A549 (cell line): ENCODE results near the gene TGFBR3.

Source experiments
- EHMT2 ChIP-seq: fragments of 200-600 bp; sonication (generic); IDR thresholded peaks from 2 replicates; pipeline ENCODE4 v1.6.1; 2016; ENCODE audit warnings: antibody characterized with exemption, low read depth, mild to moderate bottlenecking, moderate library complexity
- EP300 ChIP-seq, 2 experiments: fragments of >200 bp; sonication (Bioruptor Twin); formaldehyde crosslinking; IDR thresholded peaks; 2 replicates in 1 of 2; 3 replicates in 1 of 2; pipeline ENCODE4 v1.6.1; 2016 to 2017
- JUN ChIP-seq, 2 experiments: fragments of >200 bp; sonication (Bioruptor Twin); formaldehyde crosslinking; IDR thresholded peaks; 2 replicates in 1 of 2; 3 replicates in 1 of 2; pipeline ENCODE4 v1.6.1; 2016 to 2017
- POLR2A ChIP-seq: IDR thresholded peaks from 2 replicates; pipeline ENCODE4 v1.6.1; 2012; ENCODE audit warnings: mild to moderate bottlenecking, low read length
- TF ChIP-seq, protein P1 (sequence below): fragments of >200 bp; sonication (Bioruptor Twin); formaldehyde crosslinking; IDR thresholded peaks from 3 replicates; pipeline ENCODE4 v1.5.1; 2016

DNA sequence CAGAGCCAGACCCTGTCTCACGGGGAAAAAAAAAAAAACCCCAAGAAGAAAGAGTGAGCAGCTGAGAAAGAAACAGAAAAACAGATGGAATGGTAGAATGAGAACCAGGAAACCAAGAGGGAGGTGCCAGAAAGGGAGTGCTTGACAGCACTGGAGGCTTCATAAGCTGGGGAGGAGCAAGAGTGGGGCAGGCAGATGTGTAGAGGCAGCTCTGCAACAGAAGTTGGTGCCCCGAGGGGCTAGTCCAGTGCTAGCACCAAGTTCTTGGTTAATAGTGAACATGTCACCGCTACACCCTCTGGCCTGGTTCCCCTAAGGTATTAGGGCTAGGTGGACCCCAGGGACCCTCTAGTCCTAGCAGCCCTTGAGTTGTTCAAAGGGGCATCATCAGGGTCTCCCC, 98.0 kb downstream of the TGFBR3 start:
- TF ChIP-seq EP300 (IDR thresholded peaks at IDR 0.05) (no peak), EHMT2 (no peak), POLR2A (no peak), JUN (IDR thresholded peaks at IDR 0.05) (no peak)
- TF ChIP-seq, protein P1, sequence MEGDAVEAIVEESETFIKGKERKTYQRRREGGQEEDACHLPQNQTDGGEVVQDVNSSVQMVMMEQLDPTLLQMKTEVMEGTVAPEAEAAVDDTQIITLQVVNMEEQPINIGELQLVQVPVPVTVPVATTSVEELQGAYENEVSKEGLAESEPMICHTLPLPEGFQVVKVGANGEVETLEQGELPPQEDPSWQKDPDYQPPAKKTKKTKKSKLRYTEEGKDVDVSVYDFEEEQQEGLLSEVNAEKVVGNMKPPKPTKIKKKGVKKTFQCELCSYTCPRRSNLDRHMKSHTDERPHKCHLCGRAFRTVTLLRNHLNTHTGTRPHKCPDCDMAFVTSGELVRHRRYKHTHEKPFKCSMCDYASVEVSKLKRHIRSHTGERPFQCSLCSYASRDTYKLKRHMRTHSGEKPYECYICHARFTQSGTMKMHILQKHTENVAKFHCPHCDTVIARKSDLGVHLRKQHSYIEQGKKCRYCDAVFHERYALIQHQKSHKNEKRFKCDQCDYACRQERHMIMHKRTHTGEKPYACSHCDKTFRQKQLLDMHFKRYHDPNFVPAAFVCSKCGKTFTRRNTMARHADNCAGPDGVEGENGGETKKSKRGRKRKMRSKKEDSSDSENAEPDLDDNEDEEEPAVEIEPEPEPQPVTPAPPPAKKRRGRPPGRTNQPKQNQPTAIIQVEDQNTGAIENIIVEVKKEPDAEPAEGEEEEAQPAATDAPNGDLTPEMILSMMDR: no peak
